SH-SY5Y (cell line): ENCODE results near the gene PKN2.

ENCODE experiments used
- GATA2 ChIP-seq: IDR thresholded peaks from 2 replicates; pipeline ENCODE4 v1.6.1; 2011; ENCODE audit warnings: mild to moderate bottlenecking, low read depth, low read length
- GATA3 ChIP-seq: IDR thresholded peaks from 2 replicates; pipeline ENCODE4 v1.6.1; 2011; ENCODE audit warnings: low read depth, mild to moderate bottlenecking, low read length, moderate library complexity

- TF ChIP-seq GATA2 (no peak), GATA3 (no peak)
These were observed 38.2 kb upstream of the PKN2 start for GRCh38 chr1:88645886-88646285.
